ENCODE results near the gene PLA2G5.

PLA2G5 gene

GRCh38 chr1:20086800-20087199, 16.8 kb downstream of the PLA2G5 start (continued):
- no peak for TF ChIP-seq ESRRG (CRISPR knock-in tag; IDR thresholded peaks at IDR 0.05)
- TF ChIP-seq PATZ1 (CRISPR knock-in tag; IDR thresholded peaks at IDR 0.05; ENCODE audit: borderline replicate concordance) = no peak
- no peak for TF ChIP-seq ISL1 (CRISPR knock-in tag; IDR thresholded peaks at IDR 0.05)
- no peak for TF ChIP-seq TOX (CRISPR knock-in tag; IDR thresholded peaks at IDR 0.05; ENCODE audit: borderline replicate concordance)
- TF ChIP-seq ZC3H10 (CRISPR knock-in tag; IDR thresholded peaks at IDR 0.05) = no peak

- TF ChIP-seq CSDC2 (CRISPR knock-in tag; IDR thresholded peaks at IDR 0.05) = no peak
- TF ChIP-seq RARB (CRISPR knock-in tag; IDR thresholded peaks at IDR 0.05) = no peak
- TF ChIP-seq ZFP30 (CRISPR knock-in tag; IDR thresholded peaks at IDR 0.05) = no peak
- no peak for TF ChIP-seq ISL1 (CRISPR knock-in tag; IDR thresholded peaks at IDR 0.05)
- TF ChIP-seq TCF4 (CRISPR knock-in tag; IDR thresholded peaks at IDR 0.05; ENCODE audit: borderline replicate concordance) = no peak
- TF ChIP-seq ZFP3 (CRISPR knock-in tag; IDR thresholded peaks at IDR 0.05) = no peak
- no peak for TF ChIP-seq ARNTL (CRISPR knock-in tag; IDR thresholded peaks at IDR 0.05; ENCODE audit: borderline replicate concordance, low read depth)
- TF ChIP-seq CREB5 (CRISPR knock-in tag; IDR thresholded peaks at IDR 0.05; ENCODE audit: low read depth) = no peak
- no peak for TF ChIP-seq ESRRG (CRISPR knock-in tag; IDR thresholded peaks at IDR 0.05)
- no peak for TF ChIP-seq TOX (CRISPR knock-in tag; IDR thresholded peaks at IDR 0.05; ENCODE audit: borderline replicate concordance)
- TF ChIP-seq TSHZ2 (CRISPR knock-in tag; IDR thresholded peaks at IDR 0.05) = no peak
- TF ChIP-seq OSR1 (CRISPR knock-in tag; IDR thresholded peaks at IDR 0.05) = no peak
- no peak for ATAC-seq
These were observed 17.7 kb downstream of the PLA2G5 start for GRCh38 chr1:20087668-20088067.

- ATAC-seq = no peak
- TF ChIP-seq BACH2 (CRISPR knock-in tag; IDR thresholded peaks at IDR 0.05; ENCODE audit: borderline replicate concordance) (no peak), TOX (CRISPR knock-in tag; IDR thresholded peaks at IDR 0.05; ENCODE audit: borderline replicate concordance) (no peak), CSRNP3 (CRISPR knock-in tag; IDR thresholded peaks at IDR 0.05) (no peak), POU6F1 (CRISPR knock-in tag; IDR thresholded peaks at IDR 0.05; ENCODE audit: borderline replicate concordance, low read depth) (no peak)
These were observed 19.5 kb downstream of the PLA2G5 start for GRCh38 chr1:20089328-20090077.

- ATAC-seq = no peak
- no peak for TF ChIP-seq GLIS3 (CRISPR knock-in tag; IDR thresholded peaks at IDR 0.05)
- no peak for TF ChIP-seq SNAI2 (CRISPR knock-in tag; IDR thresholded peaks at IDR 0.05)
- no peak for TF ChIP-seq ZFP3 (CRISPR knock-in tag; IDR thresholded peaks at IDR 0.05)
- TF ChIP-seq ZFP30 (CRISPR knock-in tag; IDR thresholded peaks at IDR 0.05) = no peak
- TF ChIP-seq POU6F1 (CRISPR knock-in tag; IDR thresholded peaks at IDR 0.05; ENCODE audit: borderline replicate concordance, low read depth) = no peak
- no peak for TF ChIP-seq PATZ1 (CRISPR knock-in tag; IDR thresholded peaks at IDR 0.05; ENCODE audit: borderline replicate concordance)
- TF ChIP-seq CREB5 (CRISPR knock-in tag; IDR thresholded peaks at IDR 0.05; ENCODE audit: low read depth) = no peak
- TF ChIP-seq TCF4 (CRISPR knock-in tag; IDR thresholded peaks at IDR 0.05; ENCODE audit: borderline replicate concordance) = no peak
- no peak for TF ChIP-seq TOX (CRISPR knock-in tag; IDR thresholded peaks at IDR 0.05; ENCODE audit: borderline replicate concordance)
- no peak for TF ChIP-seq ISL1 (CRISPR knock-in tag; IDR thresholded peaks at IDR 0.05)
- TF ChIP-seq ZNF8 (CRISPR knock-in tag; IDR thresholded peaks at IDR 0.05) = no peak
- no peak for TF ChIP-seq ZC3H10 (CRISPR knock-in tag; IDR thresholded peaks at IDR 0.05)
- TF ChIP-seq OSR1 (CRISPR knock-in tag; IDR thresholded peaks at IDR 0.05) = no peak
These were observed 20.1 kb downstream of the PLA2G5 start for GRCh38 chr1:20090119-20090518.
